SK-N-MC (cell line): ENCODE measurements around the gene INHA.

Experiments used
- EZH2 ChIP-seq: fragments of 200-600 bp; sonication (generic); IDR thresholded peaks from one replicate; pipeline ENCODE4 v1.6.1; 2017; ENCODE audit warnings: antibody characterized with exemption
- FOXP2 ChIP-seq: optimal IDR thresholded peaks from 2 replicates; pipeline ENCODE3; 2011; ENCODE audit warnings: mild to moderate bottlenecking, moderate library complexity; ENCODE audit not compliant: insufficient read depth; ENCODE audit errors: extremely low read length, control extremely low read depth
- POLR2AphosphoS5 ChIP-seq: IDR thresholded peaks from 2 replicates; pipeline ENCODE4 v1.6.1; 2012; ENCODE audit warnings: mild to moderate bottlenecking, low read depth, low read length, borderline replicate concordance

GRCh38 chr2:219524817-219525216 lies 47.3 kb upstream of the INHA start:
- TF ChIP-seq POLR2AphosphoS5 (no peak), EZH2 (no peak), FOXP2 (no peak)
